Activated naive CD4-positive, alpha-beta T cell treated with anti-CD3 and anti-CD28 coated beads, Interleukin-2, amount 50 U/mL, for 16 hours (primary cell): ENCODE results near the gene NEIL1.

Experiments
- DNase-seq: peaks from one replicate; pipeline ENCODE4 v3.0.0-alpha.2; 2020

The NEIL1 gene

GRCh38 chr15:75389791-75390382, 43.0 kb downstream of the NEIL1 start:
- DNase-seq, result no peak

- DNase-seq, result no peak
Measured at GRCh38 chr15:75397494-75397893, 50.7 kb downstream of the NEIL1 start.

GRCh38 chr15:75403892-75404291, 57.1 kb downstream of the NEIL1 start:
- no peak for DNase-seq
